IPS-15b (cell line): ENCODE measurements around the gene FBLN2.

Experiments used
- H3K27me3 ChIP-seq: one replicate; pipeline ENCODE4 v1.6.1; 2013; ENCODE audit warnings: low read length; ENCODE audit not compliant: control insufficient read depth, insufficient read depth
- H3K36me3 ChIP-seq: one replicate; pipeline ENCODE4 v1.6.1; 2013; ENCODE audit warnings: low read length; ENCODE audit not compliant: control insufficient read depth, insufficient read depth
- H3K4me1 ChIP-seq: one replicate; pipeline ENCODE4 v1.6.1; 2013; ENCODE audit warnings: mild to moderate bottlenecking, low read length; ENCODE audit not compliant: control insufficient read depth, insufficient read depth
- H3K4me3 ChIP-seq: one replicate; pipeline ENCODE4 v1.5.1; 2013; ENCODE audit warnings: low read depth, low read length
- H3K9ac ChIP-seq: one replicate; pipeline ENCODE4 v1.6.1; 2013; ENCODE audit warnings: low read depth, mild to moderate bottlenecking, low read length
- H3K9me3 ChIP-seq: one replicate; pipeline ENCODE4 v1.6.1; 2013; ENCODE audit warnings: mild to moderate bottlenecking, low read length; ENCODE audit not compliant: control insufficient read depth, insufficient read depth

Gene FBLN2

DNA sequence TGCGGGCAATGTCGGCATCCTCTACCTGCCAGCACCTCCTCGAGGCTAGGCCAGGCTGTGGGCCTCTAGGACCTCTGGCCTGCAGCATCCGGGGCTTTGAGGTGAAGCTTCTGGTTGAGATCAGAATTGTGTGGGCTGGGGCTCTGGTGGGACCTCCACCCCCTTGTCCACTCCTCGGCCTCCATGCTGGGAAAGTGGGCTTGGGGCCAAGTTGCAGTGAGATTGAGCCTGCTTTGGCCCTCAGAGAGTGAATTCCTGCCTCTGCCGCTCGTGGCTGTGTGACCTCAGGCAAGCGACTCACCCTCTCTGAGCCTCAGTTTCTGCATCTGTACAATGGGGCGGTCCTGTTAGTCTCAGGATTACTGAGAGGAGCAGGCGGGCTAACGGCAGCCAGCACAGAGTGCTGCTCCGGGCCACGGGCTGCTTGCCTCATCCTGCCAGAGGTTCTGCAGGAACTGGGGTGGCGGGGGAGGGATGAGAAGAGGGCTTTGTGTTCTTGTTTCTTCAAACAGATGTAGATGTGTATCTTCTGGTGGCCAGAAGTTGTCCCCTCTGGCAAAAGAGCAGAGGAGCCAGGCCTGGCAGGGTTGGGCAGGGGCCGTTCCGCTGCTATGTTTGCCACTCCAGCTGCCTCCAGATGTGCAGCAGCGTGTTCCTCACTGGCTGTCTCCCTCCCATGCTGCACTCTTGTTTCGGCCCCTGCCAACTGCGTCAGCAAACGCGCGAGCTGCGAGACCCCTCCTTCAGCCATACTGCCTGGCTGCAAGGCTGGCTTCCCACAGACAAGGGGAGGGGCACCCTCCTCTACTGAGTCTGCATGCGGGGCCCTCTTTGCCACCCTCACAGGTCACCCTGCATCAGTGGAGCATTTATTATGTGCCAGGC is 33.7 kb downstream of the FBLN2 start:
- Histone ChIP-seq H3K36me3 (peaks cover 2% of the 10 kb centered on the region), H3K27me3 (no peaks in the 10 kb centered on the region), H3K9ac (no peak overlapping the region), H3K4me3 (no peak overlapping the region), H3K9me3 (no peaks in the 10 kb centered on the region), H3K4me1 (peaks cover 6% of the 10 kb centered on the region)

DNA sequence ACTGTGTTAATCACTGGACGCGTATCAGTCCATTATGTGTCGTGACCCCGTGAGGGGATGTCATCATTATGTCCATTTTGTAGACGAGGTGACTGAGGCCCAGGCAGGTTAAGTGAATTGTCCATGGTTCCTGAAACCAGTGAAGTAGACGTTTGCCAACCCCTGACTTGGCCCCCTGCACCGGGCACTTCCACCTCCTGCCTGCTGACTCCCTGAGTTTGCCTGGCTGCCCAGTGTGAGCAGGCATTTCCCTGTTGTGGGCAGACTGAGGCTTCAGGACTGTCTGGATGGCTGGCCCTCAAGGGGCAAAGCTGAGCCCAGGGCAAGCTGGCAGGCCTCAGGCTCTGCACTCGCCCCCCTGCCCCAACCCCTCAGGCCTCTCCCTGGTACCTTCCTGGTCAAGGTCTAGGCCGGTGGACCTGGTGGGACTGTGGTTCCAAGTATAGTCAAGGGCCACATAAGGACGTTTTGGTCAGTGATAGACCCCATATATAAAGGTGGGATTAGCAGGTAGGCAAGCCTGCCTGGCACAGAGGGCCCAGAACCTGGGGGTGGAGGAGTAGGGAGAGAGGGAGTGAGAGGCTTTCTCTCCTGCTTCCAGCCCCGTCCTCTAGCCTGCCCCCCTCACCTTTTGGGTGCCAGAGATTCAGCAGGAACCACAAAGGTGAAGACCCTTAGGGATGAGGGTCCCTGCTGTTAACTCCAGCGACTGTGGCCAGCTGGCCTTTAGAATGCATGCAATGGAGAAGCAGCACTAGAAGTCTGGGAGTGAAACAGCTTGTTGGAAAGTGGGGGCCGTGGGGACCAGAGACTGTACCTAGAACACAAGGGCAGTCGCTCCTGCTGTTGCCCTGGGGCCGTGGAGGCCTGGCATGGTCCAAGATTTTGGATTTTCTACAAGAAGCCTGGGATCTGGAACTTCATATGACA is 34.6 kb downstream of the FBLN2 start:
- no peaks in the 10 kb centered on the region for H3K27me3 ChIP-seq
- H3K4me3 ChIP-seq, result no peak overlapping the region
- peaks cover 11% of the 10 kb centered on the region for H3K4me1 ChIP-seq
- H3K36me3 ChIP-seq, result peaks cover 2% of the 10 kb centered on the region
- H3K9me3 ChIP-seq, result no peaks in the 10 kb centered on the region
- no peak overlapping the region for H3K9ac ChIP-seq

DNA sequence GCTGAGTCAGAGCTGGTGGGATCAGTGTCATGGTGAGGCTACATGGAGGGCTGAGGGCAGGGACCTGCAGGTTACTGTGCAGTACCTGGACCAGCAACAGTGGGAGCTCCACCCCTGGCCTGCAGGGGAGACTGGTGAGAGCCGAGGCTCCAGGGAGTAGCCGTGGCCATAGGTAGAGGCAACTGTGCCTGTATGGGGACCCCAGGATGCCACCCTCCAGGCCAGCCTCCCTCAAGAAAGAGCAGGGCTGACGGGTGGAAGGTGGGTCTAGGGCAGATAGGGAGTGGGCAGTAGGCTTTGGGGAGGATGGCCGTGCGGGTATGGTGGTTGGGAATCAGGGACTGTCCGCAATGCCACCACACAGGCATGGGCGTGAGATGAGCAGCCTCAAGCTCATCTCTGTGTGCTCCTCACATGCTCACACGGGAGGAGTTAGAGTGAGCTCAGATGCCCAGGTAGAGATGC is 35.5 kb downstream of the FBLN2 start:
- Histone ChIP-seq H3K27me3 (no peaks in the 10 kb centered on the region), H3K9me3 (no peaks in the 10 kb centered on the region), H3K4me1 (peaks cover 11% of the 10 kb centered on the region), H3K4me3 (no peak overlapping the region), H3K36me3 (peaks cover 2% of the 10 kb centered on the region), H3K9ac (no peak overlapping the region)

DNA sequence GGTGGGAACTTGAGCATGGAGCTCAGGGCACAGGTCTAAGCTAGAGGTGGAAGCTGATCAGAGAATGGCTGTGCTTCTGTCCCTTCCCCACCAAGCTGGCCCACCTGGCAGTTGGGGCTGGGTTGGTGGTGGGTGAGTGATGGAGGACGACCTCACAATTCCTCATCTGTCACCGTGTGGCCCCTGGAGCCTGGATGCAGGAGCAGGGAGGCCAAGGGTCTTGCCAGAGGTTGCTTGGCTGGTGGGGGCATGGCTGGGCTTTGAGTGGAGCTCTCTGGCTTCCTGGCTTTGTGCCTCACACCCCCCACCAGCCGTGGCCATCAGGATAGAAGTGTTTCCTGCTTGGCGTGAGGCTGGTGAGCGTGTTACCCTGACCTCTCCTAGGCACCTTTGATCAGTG is 36.0 kb downstream of the FBLN2 start:
- Histone ChIP-seq H3K4me1 (peaks cover 11% of the 10 kb centered on the region), H3K27me3 (no peaks in the 10 kb centered on the region), H3K9me3 (no peaks in the 10 kb centered on the region), H3K9ac (no peak overlapping the region), H3K36me3 (peaks cover 2% of the 10 kb centered on the region), H3K4me3 (no peak overlapping the region)

DNA sequence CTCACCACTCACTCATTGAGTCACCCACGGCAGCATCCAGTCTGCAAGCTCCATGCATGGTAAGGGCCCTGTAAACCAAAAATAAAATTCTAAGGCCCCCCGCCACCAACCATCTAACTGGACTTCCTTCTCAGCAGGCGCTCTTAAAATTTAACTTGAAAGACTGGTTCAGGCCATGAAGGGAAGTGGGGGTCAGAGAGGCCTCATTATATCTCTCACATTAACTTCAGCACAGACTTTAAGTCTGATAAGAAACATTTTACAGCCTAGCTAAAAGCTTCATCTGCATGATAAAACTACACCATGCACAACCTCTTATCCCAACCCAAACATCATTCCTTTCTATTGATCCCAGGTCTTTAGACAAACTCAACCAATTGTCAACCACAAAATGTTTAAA is 38.5 kb downstream of the FBLN2 start:
- Histone ChIP-seq H3K9ac (no peak overlapping the region), H3K9me3 (no peaks in the 10 kb centered on the region), H3K36me3 (peaks cover 2% of the 10 kb centered on the region), H3K4me3 (no peak overlapping the region), H3K4me1 (peaks cover 11% of the 10 kb centered on the region), H3K27me3 (no peaks in the 10 kb centered on the region)

DNA sequence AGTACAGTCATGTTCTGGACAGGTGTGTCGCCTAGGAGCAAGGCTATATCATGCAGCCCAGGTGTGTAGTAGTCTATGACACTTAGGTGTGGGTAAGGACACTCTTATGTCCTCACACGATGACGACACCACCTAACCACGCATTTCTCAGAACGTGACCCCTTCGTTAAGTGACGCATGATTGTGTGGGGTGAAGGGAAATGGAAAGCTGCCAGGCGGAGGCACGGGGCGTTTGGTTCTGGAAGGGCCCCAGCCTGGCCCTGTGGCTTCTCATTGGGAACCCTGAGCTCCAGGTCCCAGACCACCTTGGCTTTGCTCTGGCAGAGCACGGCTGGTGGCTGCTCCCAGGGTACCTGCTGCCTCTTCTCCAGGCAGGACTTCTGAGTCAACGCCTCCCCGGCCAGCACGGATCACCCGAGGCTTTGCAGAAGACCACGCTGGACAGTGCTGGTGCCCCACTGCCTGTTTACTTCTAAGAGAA is 39.3 kb downstream of the FBLN2 start:
- H3K4me1 ChIP-seq, result peaks cover 11% of the 10 kb centered on the region
- peaks cover 2% of the 10 kb centered on the region for H3K36me3 ChIP-seq
- H3K4me3 ChIP-seq, result no peak overlapping the region
- no peaks in the 10 kb centered on the region for H3K27me3 ChIP-seq
- H3K9ac ChIP-seq, result no peak overlapping the region
- no peaks in the 10 kb centered on the region for H3K9me3 ChIP-seq

DNA sequence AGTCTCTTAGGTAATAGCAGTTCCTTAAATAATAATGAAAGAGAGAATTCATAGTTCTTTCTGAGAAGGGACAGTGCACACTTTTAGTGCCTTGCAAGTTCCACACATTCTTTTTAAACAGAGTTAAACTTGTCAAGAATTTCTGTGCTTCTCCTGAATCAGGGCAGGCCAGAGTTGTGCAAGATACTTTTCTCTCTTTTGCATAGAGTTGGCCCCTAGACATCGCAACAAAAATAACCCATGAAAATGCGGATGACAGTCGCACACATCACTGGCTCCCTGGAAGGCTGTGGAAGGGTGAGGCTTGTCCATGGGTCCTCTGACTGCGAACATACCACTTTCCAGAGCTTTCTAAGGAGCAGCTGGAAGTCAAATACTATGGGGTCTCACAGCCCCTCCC is 40.1 kb downstream of the FBLN2 start:
- Histone ChIP-seq H3K4me3 (no peak overlapping the region), H3K9ac (no peak overlapping the region), H3K27me3 (no peaks in the 10 kb centered on the region), H3K9me3 (no peaks in the 10 kb centered on the region), H3K4me1 (peaks cover 11% of the 10 kb centered on the region), H3K36me3 (peaks cover 2% of the 10 kb centered on the region)

DNA sequence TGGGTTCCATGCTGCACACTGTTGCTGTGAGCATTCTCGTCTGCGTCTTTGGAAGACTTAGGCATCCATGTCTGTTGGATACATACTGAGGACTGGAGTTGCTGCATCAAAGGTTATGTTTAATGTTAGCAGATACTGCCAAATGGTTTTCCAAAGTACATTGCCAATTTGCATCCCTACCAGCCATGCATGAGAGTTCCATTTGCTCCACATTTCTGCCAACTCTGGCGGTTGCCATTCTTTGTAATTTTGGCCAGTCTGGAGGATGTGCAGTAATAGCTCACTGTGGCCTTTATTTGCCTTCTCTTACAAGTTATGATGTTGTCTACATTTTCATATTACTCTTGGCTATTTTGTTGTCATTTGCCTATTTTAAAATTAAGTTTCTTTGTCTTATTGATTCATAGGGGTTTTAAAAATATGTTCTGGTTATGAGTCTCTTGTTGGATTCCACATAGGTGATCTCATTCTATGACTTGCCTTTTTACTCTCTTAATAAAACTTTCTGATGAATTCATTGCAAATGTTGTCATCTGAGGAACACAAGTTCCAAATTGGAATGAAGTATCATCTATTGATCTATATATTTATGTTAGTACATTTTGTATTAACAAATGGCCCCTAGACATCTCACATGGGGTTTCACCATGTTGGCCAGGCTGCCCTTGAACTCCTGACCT is 42.1 kb downstream of the FBLN2 start:
- Histone ChIP-seq H3K4me3 (no peak overlapping the region), H3K4me1 (peaks cover 11% of the 10 kb centered on the region), H3K9ac (no peak overlapping the region), H3K36me3 (no peaks in the 10 kb centered on the region), H3K27me3 (no peaks in the 10 kb centered on the region), H3K9me3 (no peaks in the 10 kb centered on the region)

DNA sequence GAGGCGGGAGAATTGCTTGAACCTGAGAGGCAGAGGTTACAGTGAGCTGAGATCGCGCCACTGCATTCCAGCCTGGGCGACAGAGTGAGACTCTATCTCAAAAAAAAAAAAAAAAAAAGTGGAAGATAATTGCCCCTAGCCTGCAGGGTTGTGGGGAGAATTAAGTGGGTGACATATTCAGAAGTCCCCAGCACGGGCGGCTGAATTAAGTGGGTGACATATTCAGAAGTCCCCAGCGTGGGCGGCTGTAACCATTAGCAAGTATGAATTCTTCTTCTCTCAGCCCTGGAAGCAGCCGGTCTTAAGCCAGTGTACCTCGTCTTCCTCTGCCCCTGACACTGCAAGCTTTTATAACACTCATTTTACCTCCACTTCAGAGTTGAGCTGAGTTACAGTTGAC is 44.7 kb downstream of the FBLN2 start:
- Histone ChIP-seq H3K4me3 (no peak overlapping the region), H3K9ac (no peak overlapping the region), H3K27me3 (no peaks in the 10 kb centered on the region), H3K4me1 (no peaks in the 10 kb centered on the region), H3K9me3 (no peaks in the 10 kb centered on the region), H3K36me3 (no peaks in the 10 kb centered on the region)

DNA sequence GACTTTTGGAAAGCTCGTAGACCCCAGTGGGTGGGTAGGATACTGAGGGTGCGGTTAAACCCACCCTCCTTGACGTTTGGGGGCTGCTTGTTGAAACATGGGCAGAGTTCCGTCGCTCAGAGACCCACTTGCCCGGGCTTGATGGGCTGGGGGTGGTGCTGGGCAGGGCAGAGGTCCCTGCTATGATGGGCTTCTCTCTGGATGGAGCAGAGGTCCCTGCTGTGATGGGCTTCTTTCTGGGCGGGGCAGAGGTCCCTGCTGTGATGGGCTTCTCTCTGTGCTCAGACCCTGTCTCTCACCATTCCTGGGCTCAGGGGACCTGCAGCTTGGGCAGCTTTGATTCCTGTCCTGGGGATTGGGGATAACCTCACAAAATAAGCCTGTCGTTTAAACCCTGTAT is 45.2 kb downstream of the FBLN2 start:
- Histone ChIP-seq H3K4me1 (no peaks in the 10 kb centered on the region), H3K36me3 (no peaks in the 10 kb centered on the region), H3K27me3 (no peaks in the 10 kb centered on the region), H3K9ac (no peak overlapping the region), H3K4me3 (no peak overlapping the region), H3K9me3 (no peaks in the 10 kb centered on the region)

DNA sequence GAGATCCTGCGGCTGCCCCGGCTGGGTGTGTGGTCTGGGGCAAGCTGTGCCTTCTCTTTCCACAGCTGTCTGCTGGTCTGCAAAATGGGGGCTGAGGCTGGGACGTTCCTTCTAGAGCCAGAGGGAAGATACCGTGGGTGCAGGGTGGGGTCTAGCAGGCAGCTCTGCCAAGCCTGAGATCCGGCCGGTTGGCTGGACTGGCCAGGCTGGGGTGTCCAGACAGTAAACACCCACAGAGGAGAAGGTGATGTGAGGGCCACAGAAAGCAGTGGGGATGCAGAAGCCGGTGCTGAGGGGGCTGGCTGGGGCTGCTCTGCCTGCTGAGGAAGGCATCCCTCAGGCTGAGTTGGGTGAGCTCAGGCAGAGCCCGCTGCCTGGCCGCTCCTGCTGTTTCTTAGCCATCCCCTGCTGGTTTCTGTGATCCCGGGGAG is 46.1 kb downstream of the FBLN2 start:
- no peaks in the 10 kb centered on the region for H3K9me3 ChIP-seq
- H3K4me3 ChIP-seq, result no peak overlapping the region
- no peaks in the 10 kb centered on the region for H3K36me3 ChIP-seq
- no peaks in the 10 kb centered on the region for H3K27me3 ChIP-seq
- no peak overlapping the region for H3K9ac ChIP-seq
- no peaks in the 10 kb centered on the region for H3K4me1 ChIP-seq
